ENCODE results near the gene WDR5. TPM values are rescaled to one million over a fixed set of nuclear protein-coding genes. Genes with fewer than 3 reads are reported as not detected.

WDR5 gene
- polyA plus RNA-seq, 1 donor from 2014 or later = 12.5 TPM

GRCh38 chr9:134127065-134127580 lies 8.8 kb upstream of the WDR5 start:
- Mint-ChIP-seq H3K4me3 (no peak overlapping the region), H3K27ac (no peak overlapping the region), H3K27me3 (peaks cover 5% of the 10 kb centered on the region), H3K9me3 (no peaks in the 10 kb centered on the region), H3K36me3 (no peaks in the 10 kb centered on the region), H3K4me1 (peaks cover 9 to 11% (median 10%) of the 10 kb centered on the region in 3 donors)

- no peaks in the 10 kb centered on the region for H3K9me3 Mint-ChIP-seq
- no peak overlapping the region for H3K4me3 Mint-ChIP-seq
- H3K27me3 Mint-ChIP-seq = peaks cover 5% of the 10 kb centered on the region
- H3K36me3 Mint-ChIP-seq = no peaks in the 10 kb centered on the region
- peaks cover 9 to 11% (median 10%) of the 10 kb centered on the region in 3 donors for H3K4me1 Mint-ChIP-seq
- no peak overlapping the region for H3K27ac Mint-ChIP-seq
Measured at GRCh38 chr9:134127616-134128015, 8.3 kb upstream of the WDR5 start.

GRCh38 chr9:134128727-134129679 lies 6.9 kb upstream of the WDR5 start:
- Mint-ChIP-seq H3K36me3 (no peaks in the 10 kb centered on the region), H3K4me3 (peak overlapping the region in 2 of 4 donors; percentile 46 to 65), H3K27me3 (peaks cover 3% of the 10 kb centered on the region), H3K9me3 (no peaks in the 10 kb centered on the region), H3K27ac (peak overlapping the region in 1 of 3 donors; percentile 40), H3K4me1 (peaks cover 4 to 13% (median 11%) of the 10 kb centered on the region in 3 donors)

- H3K4me3 Mint-ChIP-seq = peak overlapping the region in 1 of 4 donors; percentile 9
- no peaks in the 10 kb centered on the region for H3K36me3 Mint-ChIP-seq
- peaks cover 3% of the 10 kb centered on the region for H3K27me3 Mint-ChIP-seq
- H3K9me3 Mint-ChIP-seq = no peaks in the 10 kb centered on the region
- peaks cover 8 to 19% (median 12%) of the 10 kb centered on the region in 3 donors for H3K4me1 Mint-ChIP-seq
- H3K27ac Mint-ChIP-seq = peak overlapping the region in 1 of 3 donors; percentile 84
Measured at GRCh38 chr9:134130503-134131375, 5.1 kb upstream of the WDR5 start.

- Mint-ChIP-seq H3K4me3 (peak overlapping the region in 2 of 4 donors; percentile 37 to 48), H3K9me3 (no peaks in the 10 kb centered on the region), H3K27me3 (peaks cover 3% of the 10 kb centered on the region), H3K36me3 (no peaks in the 10 kb centered on the region), H3K27ac (peak overlapping the region in 1 of 3 donors; percentile 84), H3K4me1 (peaks cover 8 to 20% (median 12%) of the 10 kb centered on the region in 3 donors)
Measured at GRCh38 chr9:134131471-134132207, 4.2 kb upstream of the WDR5 start.

GRCh38 chr9:134132208-134132870 lies 3.5 kb upstream of the WDR5 start:
- Mint-ChIP-seq H3K4me3 (peak overlapping the region in 2 of 4 donors; percentile 41 to 96), H3K4me1 (peaks cover 8 to 26% (median 19%) of the 10 kb centered on the region in 3 donors), H3K27ac (peak overlapping the region in 1 of 3 donors; percentile 63), H3K36me3 (no peaks in the 10 kb centered on the region), H3K27me3 (peaks cover 3% of the 10 kb centered on the region), H3K9me3 (no peaks in the 10 kb centered on the region)

GRCh38 chr9:134134949-134135342 lies 936 bp upstream of the WDR5 start:
- Mint-ChIP-seq H3K36me3 (no peaks in the 10 kb centered on the region), H3K27me3 (no peaks in the 10 kb centered on the region), H3K27ac (peak overlapping the region; percentile 27 to 82 (median 49)), H3K4me3 (peak overlapping the region; percentile 85 to 96 (median 92)), H3K4me1 (peaks cover 14 to 27% (median 23%) of the 10 kb centered on the region in 3 donors), H3K9me3 (no peaks in the 10 kb centered on the region)

GRCh38 chr9:134136118-134136995 lies 475 bp downstream of the WDR5 start:
- Mint-ChIP-seq H3K4me3 (peak overlapping the region; percentile 86 to 96 (median 92)), H3K4me1 (peaks cover 14 to 27% (median 23%) of the 10 kb centered on the region in 3 donors), H3K36me3 (no peaks in the 10 kb centered on the region), H3K9me3 (no peaks in the 10 kb centered on the region), H3K27ac (peak overlapping the region; percentile 73 to 96 (median 86)), H3K27me3 (no peaks in the 10 kb centered on the region)

GRCh38 chr9:134136996-134137299 lies 1.1 kb downstream of the WDR5 start:
- no peaks in the 10 kb centered on the region for H3K27me3 Mint-ChIP-seq
- peaks cover 1% of the 10 kb centered on the region for H3K36me3 Mint-ChIP-seq
- H3K9me3 Mint-ChIP-seq = no peaks in the 10 kb centered on the region
- H3K27ac Mint-ChIP-seq = peak overlapping the region in 2 of 3 donors; percentile 73 to 96
- peaks cover 14 to 27% (median 23%) of the 10 kb centered on the region in 3 donors for H3K4me1 Mint-ChIP-seq
- H3K4me3 Mint-ChIP-seq = peak overlapping the region; percentile 84 to 94 (median 88)

GRCh38 chr9:134138292-134138691 lies 2.4 kb downstream of the WDR5 start:
- Mint-ChIP-seq H3K36me3 (peaks cover 1% of the 10 kb centered on the region), H3K27ac (peak overlapping the region in 1 of 3 donors; percentile 73), H3K27me3 (no peaks in the 10 kb centered on the region), H3K4me3 (peak overlapping the region; percentile 26 to 94 (median 79)), H3K9me3 (no peaks in the 10 kb centered on the region), H3K4me1 (peaks cover 14 to 27% (median 23%) of the 10 kb centered on the region in 3 donors)

GRCh38 chr9:134139081-134139480 lies 3.2 kb downstream of the WDR5 start:
- Mint-ChIP-seq H3K4me1 (peaks cover 14 to 24% (median 23%) of the 10 kb centered on the region in 3 donors), H3K4me3 (peak overlapping the region in 1 of 4 donors; percentile 84), H3K9me3 (no peaks in the 10 kb centered on the region), H3K27ac (peak overlapping the region in 1 of 3 donors; percentile 73), H3K27me3 (no peaks in the 10 kb centered on the region), H3K36me3 (peaks cover 1% of the 10 kb centered on the region)

GRCh38 chr9:134141906-134142305 lies 6.0 kb downstream of the WDR5 start:
- H3K4me3 Mint-ChIP-seq = no peak overlapping the region
- no peaks in the 10 kb centered on the region for H3K9me3 Mint-ChIP-seq
- peaks cover 1% of the 10 kb centered on the region for H3K36me3 Mint-ChIP-seq
- H3K27me3 Mint-ChIP-seq = no peaks in the 10 kb centered on the region
- peaks cover 10 to 17% (median 15%) of the 10 kb centered on the region in 3 donors for H3K4me1 Mint-ChIP-seq
- no peak overlapping the region for H3K27ac Mint-ChIP-seq

GRCh38 chr9:134144801-134145200 lies 8.9 kb downstream of the WDR5 start:
- peaks cover 4% of the 10 kb centered on the region for H3K36me3 Mint-ChIP-seq
- H3K27ac Mint-ChIP-seq = no peak overlapping the region
- no peaks in the 10 kb centered on the region for H3K27me3 Mint-ChIP-seq
- no peak overlapping the region for H3K4me3 Mint-ChIP-seq
- no peaks in the 10 kb centered on the region for H3K9me3 Mint-ChIP-seq
- H3K4me1 Mint-ChIP-seq = no peaks in the 10 kb centered on the region

Measured in IgD-negative memory B cell (primary cell).